Measurements from ENCODE around the gene LARGE2. TPM values are rescaled to one million over a fixed set of nuclear protein-coding genes. Genes with fewer than 3 reads are reported as not detected.

The LARGE2 gene
- total RNA-seq, 4 donors from 2014 or later = 2.5 TPM; not detected in 3

GRCh38 chr11:45924036-45924915 lies 1.8 kb downstream of the LARGE2 start:
- no peak for ATAC-seq
- H3K27me3 ChIP-seq = peaks cover 62% of the 10 kb centered on the region
- no peaks in the 10 kb centered on the region for H3K9me3 ChIP-seq
- no peaks in the 10 kb centered on the region for H3K36me3 ChIP-seq
- WGBS, 2 donors (ENCODE audit: low coverage in 1 of 2) = 43 to 80% methylated on average over 3 to 4 of the region's 22 CpGs
- TF ChIP-seq POLR2AphosphoS5 (IDR thresholded peaks at IDR 0.05) (no peak), POLR2A (IDR thresholded peaks at IDR 0.05) (no peak), EP300 (IDR thresholded peaks at IDR 0.05) (no peak)
- TF ChIP-seq, protein P1, sequence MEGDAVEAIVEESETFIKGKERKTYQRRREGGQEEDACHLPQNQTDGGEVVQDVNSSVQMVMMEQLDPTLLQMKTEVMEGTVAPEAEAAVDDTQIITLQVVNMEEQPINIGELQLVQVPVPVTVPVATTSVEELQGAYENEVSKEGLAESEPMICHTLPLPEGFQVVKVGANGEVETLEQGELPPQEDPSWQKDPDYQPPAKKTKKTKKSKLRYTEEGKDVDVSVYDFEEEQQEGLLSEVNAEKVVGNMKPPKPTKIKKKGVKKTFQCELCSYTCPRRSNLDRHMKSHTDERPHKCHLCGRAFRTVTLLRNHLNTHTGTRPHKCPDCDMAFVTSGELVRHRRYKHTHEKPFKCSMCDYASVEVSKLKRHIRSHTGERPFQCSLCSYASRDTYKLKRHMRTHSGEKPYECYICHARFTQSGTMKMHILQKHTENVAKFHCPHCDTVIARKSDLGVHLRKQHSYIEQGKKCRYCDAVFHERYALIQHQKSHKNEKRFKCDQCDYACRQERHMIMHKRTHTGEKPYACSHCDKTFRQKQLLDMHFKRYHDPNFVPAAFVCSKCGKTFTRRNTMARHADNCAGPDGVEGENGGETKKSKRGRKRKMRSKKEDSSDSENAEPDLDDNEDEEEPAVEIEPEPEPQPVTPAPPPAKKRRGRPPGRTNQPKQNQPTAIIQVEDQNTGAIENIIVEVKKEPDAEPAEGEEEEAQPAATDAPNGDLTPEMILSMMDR (IDR thresholded peaks at IDR 0.05) = no peak
- H3K4me1 ChIP-seq = peaks cover 0 to 21% (median 13%) of the 10 kb centered on the region in 3 donors
- H3K4me3 ChIP-seq = no peak overlapping the region
- H3K27ac ChIP-seq = no peak overlapping the region

DNA sequence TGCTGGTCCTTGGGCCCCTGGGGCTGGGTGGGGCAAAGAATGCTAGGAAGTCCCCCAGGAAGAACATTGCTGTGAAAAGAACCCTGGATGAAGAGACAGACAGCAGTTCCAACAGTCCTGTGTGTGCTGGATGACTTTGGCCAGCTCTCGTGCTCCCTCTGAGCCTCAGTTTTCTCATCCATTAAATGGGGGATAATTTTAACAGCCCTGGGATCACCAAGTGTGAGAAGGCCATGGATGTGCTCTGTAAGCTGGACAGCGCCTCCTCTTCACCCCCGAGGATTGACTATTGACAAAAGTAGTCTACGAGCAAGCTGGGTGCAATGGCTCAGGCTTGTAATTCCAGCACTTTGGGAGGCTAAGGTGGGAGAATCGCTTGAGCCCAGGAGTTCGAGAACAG lies 2.5 kb downstream of the LARGE2 start:
- ATAC-seq = no peak
- WGBS, 2 donors (ENCODE audit: low coverage in 1 of 2) = 80 to 100% methylated on average over 2 of the region's 6 CpGs
- no peaks in the 10 kb centered on the region for H3K36me3 ChIP-seq
- no peak overlapping the region for H3K27ac ChIP-seq
- H3K9me3 ChIP-seq = no peaks in the 10 kb centered on the region
- H3K4me3 ChIP-seq = no peak overlapping the region
- H3K4me1 ChIP-seq = peaks cover 0 to 19% (median 13%) of the 10 kb centered on the region in 3 donors
- H3K27me3 ChIP-seq = peaks cover 62% of the 10 kb centered on the region
- TF ChIP-seq EP300 (IDR thresholded peaks at IDR 0.05) = no peak
- TF ChIP-seq, protein P1 (IDR thresholded peaks at IDR 0.05) = no peak
- TF ChIP-seq POLR2AphosphoS5 (IDR thresholded peaks at IDR 0.05) = no peak
- no peak for TF ChIP-seq POLR2A (IDR thresholded peaks at IDR 0.05)

GRCh38 chr11:45925550-45925949 lies 3.1 kb downstream of the LARGE2 start:
- no peak overlapping the region for H3K27ac ChIP-seq
- H3K27me3 ChIP-seq = peaks cover 62% of the 10 kb centered on the region
- peaks cover 0 to 19% (median 13%) of the 10 kb centered on the region in 3 donors for H3K4me1 ChIP-seq
- 83 to 88% methylated on average over 3 of the region's 3 CpGs for WGBS, 2 donors (ENCODE audit: low coverage in 1 of 2)
- H3K9me3 ChIP-seq = no peaks in the 10 kb centered on the region
- peaks cover 0 to 3% of the 10 kb centered on the region in 2 donors for H3K36me3 ChIP-seq
- ATAC-seq = no peak
- H3K4me3 ChIP-seq = no peak overlapping the region
- TF ChIP-seq POLR2A (IDR thresholded peaks at IDR 0.05) (no peak), POLR2AphosphoS5 (IDR thresholded peaks at IDR 0.05) (no peak), EP300 (IDR thresholded peaks at IDR 0.05) (no peak)
- TF ChIP-seq, protein P1 (IDR thresholded peaks at IDR 0.05) = no peak

GRCh38 chr11:45926001-45926401 lies 3.5 kb downstream of the LARGE2 start:
- Histone ChIP-seq H3K36me3 (peaks cover 0 to 7% of the 10 kb centered on the region in 2 donors), H3K9me3 (no peaks in the 10 kb centered on the region), H3K27ac (no peak overlapping the region), H3K4me3 (no peak overlapping the region), H3K27me3 (peaks cover 61% of the 10 kb centered on the region), H3K4me1 (peaks cover 0 to 19% (median 13%) of the 10 kb centered on the region in 3 donors)
- 40 to 90% methylated on average over 1 to 5 of the region's 12 CpGs for WGBS, 2 donors (ENCODE audit: low coverage in 1 of 2)
- TF ChIP-seq, protein P1 (IDR thresholded peaks at IDR 0.05) = no peak
- TF ChIP-seq EP300 (IDR thresholded peaks at IDR 0.05) = no peak
- TF ChIP-seq POLR2AphosphoS5 (IDR thresholded peaks at IDR 0.05) = no peak
- no peak for TF ChIP-seq POLR2A (IDR thresholded peaks at IDR 0.05)
- ATAC-seq = no peak

Measured in gastroesophageal sphincter (tissue), 4 donors.